HepG2 (cell line): ENCODE data around the gene CR1. TPM values are rescaled to one million over a fixed set of nuclear protein-coding genes. Genes with fewer than 3 reads are reported as not detected.

ENCODE experiments used
- ATAC-seq: fragments of 200-7000 bp; cut with Tn5 transposase; 3 replicates; pipeline ENCODE4 v1.9.1; 2020; ENCODE audit warnings: mild to moderate bottlenecking, moderate library complexity
- BruUV-seq: library from RNA; stranded (reverse); fragments of 400-500 nt; replicated peaks from 2 replicates; lab custom pipeline; 2021; lab: Mats Ljungman, UMichigan
- CTCF ChIA-PET: fragments of 300-600 bp; formaldehyde crosslinking; extraction: SDS; loops from one replicate; lab custom pipeline; 2021; ENCODE audit warnings: low total read pairs, inconsistent platforms, low intra/inter-chr PET ratio; lab: Yijun Ruan, JAX
- POLR2A ChIA-PET: fragments of 350-600 bp; sonication (Branson Sonifier 250); formaldehyde crosslinking; loops from one replicate; lab custom pipeline; 2020; ENCODE audit warnings: antibody characterized with exemption, inconsistent platforms; lab: Yijun Ruan, JAX
- DNase-seq: peaks from one replicate; pipeline ENCODE4 v3.0.0-alpha.2; 2015; ENCODE audit warnings: low spot score
- FAIRE-seq: peaks from 3 replicates; lab custom pipeline; 2011; peaks lifted over from hg19 to GRCh38; lab: Jason Lieb, UNC
- H2AFZ ChIP-seq: one replicate; pipeline ENCODE4 v1.6.1; 2011; ENCODE audit warnings: low read length, inconsistent platforms
- H3K27ac ChIP-seq: fragments of 300-600 bp; 3 replicates; pipeline ENCODE4 v1.8.0; 2011; ENCODE audit warnings: mixed run types, mild to moderate bottlenecking, mixed read lengths, low read length, inconsistent platforms; ENCODE audit not compliant: insufficient read depth; ENCODE audit errors: extremely low read length
- H3K27me3 ChIP-seq, 2 experiments: fragments of 200-600 bp in 1 of 2; 2 replicates in 1 of 2; 3 replicates in 1 of 2; pipeline versions ENCODE4 v1.6.0 to v1.8.0; 2011; ENCODE audit warnings: low read length in 2 of 2, mild to moderate bottlenecking in 2 of 2, moderate library complexity in 2 of 2, inconsistent platforms in 1 of 2; ENCODE audit not compliant: insufficient read depth in 2 of 2, control insufficient read depth in 1 of 2
- H3K36me3 ChIP-seq, 2 experiments: fragments of 200-600 bp in 1 of 2; replicated peaks in 1 of 2; 2 replicates in 1 of 2; 3 replicates in 1 of 2; pipeline versions ENCODE4 v1.5.1 to v1.8.0; 2011; ENCODE audit warnings: low read length in 2 of 2, inconsistent platforms in 1 of 2; ENCODE audit not compliant: insufficient read depth in 2 of 2, control insufficient read depth in 1 of 2
- H3K4me1 ChIP-seq: 2 replicates; pipeline ENCODE4 v1.5.1; 2012; ENCODE audit warnings: low read length, inconsistent platforms; ENCODE audit not compliant: insufficient read depth
- H3K4me2 ChIP-seq: 2 replicates; pipeline ENCODE4 v1.6.0; 2011; ENCODE audit warnings: low read depth, low read length, inconsistent platforms
- H3K4me3 ChIP-seq, 3 experiments: fragments of 200-600 bp in 1 of 3; sonication (generic), shearing (Covaris generic) in 1 of 3; replicated peaks in 1 of 3; 2 replicates each; pipeline ENCODE4 v1.5.1; 2011 to 2016; ENCODE audit warnings: low read length in 3 of 3, inconsistent platforms in 2 of 3, low read depth in 2 of 3, mild to moderate bottlenecking in 2 of 3, control low read depth in 1 of 3, mixed read lengths in 1 of 3; ENCODE audit not compliant: insufficient read depth in 1 of 3
- H3K79me2 ChIP-seq: one replicate; pipeline ENCODE4 v1.6.1; 2011; ENCODE audit warnings: low read length, inconsistent platforms; ENCODE audit not compliant: insufficient read depth
- H3K9ac ChIP-seq: 2 replicates; pipeline ENCODE4 v1.6.0; 2011; ENCODE audit warnings: mild to moderate bottlenecking, low read depth, low read length, inconsistent platforms; ENCODE audit not compliant: insufficient read depth
- H3K9me3 ChIP-seq: 2 replicates; pipeline ENCODE4 v1.5.1; 2012; ENCODE audit warnings: mild to moderate bottlenecking, low read length
- H4K20me1 ChIP-seq: 2 replicates; pipeline ENCODE4 v1.6.0; 2011; ENCODE audit warnings: inconsistent platforms, mild to moderate bottlenecking, low read length, moderate library complexity; ENCODE audit not compliant: insufficient read depth
- HHEX ChIP-seq: IDR thresholded peaks from 2 replicates; pipeline ENCODE4 v1.6.1; 2016; ENCODE audit warnings: control low read depth
- MAZ ChIP-seq, 2 experiments: sonication (generic) in 1 of 2; formaldehyde crosslinking in 1 of 2; IDR thresholded peaks; 2 replicates each; pipeline versions ENCODE4 v1.5.0 to v1.6.1; 2012 to 2020; ENCODE audit warnings: low read depth in 2 of 2, mild to moderate bottlenecking in 2 of 2, borderline replicate concordance in 1 of 2, improper control_type of control experiment in 1 of 2, low read length in 1 of 2, missing genetic modification reagents in 1 of 2, moderate library complexity in 1 of 2
- MLLT10 ChIP-seq: sonication (generic); formaldehyde crosslinking; IDR thresholded peaks from 2 replicates; pipeline ENCODE4 v1.4.0; 2020; ENCODE audit warnings: missing genetic modification reagents
- RBAK ChIP-seq: sonication (generic); formaldehyde crosslinking; IDR thresholded peaks from 2 replicates; pipeline ENCODE4 v1.5.1; 2020; ENCODE audit warnings: mild to moderate bottlenecking, missing genetic modification reagents
- U2AF2 ChIP-seq: fragments of 200-400 bp; formaldehyde crosslinking; IDR thresholded peaks from 2 replicates; pipeline ENCODE4 v1.6.1; 2017; ENCODE audit warnings: low read depth, mild to moderate bottlenecking, low read length
- ZBTB7A ChIP-seq: sonication (generic); formaldehyde crosslinking; IDR thresholded peaks from 2 replicates; pipeline ENCODE4 v1.8.0; 2022; ENCODE audit warnings: mild to moderate bottlenecking, missing genetic modification reagents
- ZNF121 ChIP-seq: sonication (generic); formaldehyde crosslinking; IDR thresholded peaks from 2 replicates; pipeline ENCODE4 v1.5.0; 2020; ENCODE audit warnings: mild to moderate bottlenecking, missing genetic modification reagents
- ZNF292 ChIP-seq: sonication (generic); formaldehyde crosslinking; IDR thresholded peaks from 2 replicates; pipeline ENCODE4 v1.8.1; 2022; ENCODE audit warnings: mild to moderate bottlenecking, low read depth, missing genetic modification reagents, borderline replicate concordance
- ZNF432 ChIP-seq: sonication (generic); formaldehyde crosslinking; IDR thresholded peaks from 2 replicates; pipeline ENCODE4 v1.5.0; 2020; ENCODE audit warnings: missing genetic modification reagents, mild to moderate bottlenecking, borderline replicate concordance
- ZNF460 ChIP-seq: sonication (generic); formaldehyde crosslinking; IDR thresholded peaks from 2 replicates; pipeline ENCODE4 v1.5.1; 2020; ENCODE audit warnings: missing genetic modification reagents, mild to moderate bottlenecking, borderline replicate concordance
- ZNF644 ChIP-seq: IDR thresholded peaks from 2 replicates; pipeline ENCODE4 v1.6.1; 2016; ENCODE audit warnings: low read depth
- ZNF780A ChIP-seq: sonication (generic); formaldehyde crosslinking; IDR thresholded peaks from 2 replicates; pipeline ENCODE4 v1.8.0; 2022; ENCODE audit warnings: mild to moderate bottlenecking, missing genetic modification reagents, moderate library complexity
- whole genome bisulfite sequencing: methylation state at CpG from one replicate; pipeline ENCODE4 v1.1.6; 2017; ENCODE audit warnings: low lambda C conversion rate; 5-methylcytosine and 5-hydroxymethylcytosine counted together
- in situ Hi-C: cut with HindIII; loops from 2 replicates; pipeline ENCODE4 v1.10.0; 2017; ENCODE audit warnings: low pct_unique_long_range_greater_than_20kb; ENCODE audit not compliant: extremely low pct_ligation_motif_present
- intact Hi-C: fragments of 100-400 bp; cut with micrococcal nuclease; formaldehyde crosslinking; loops from one replicate; pipeline ENCODE4 v1.10.0; 2022; ENCODE audit not compliant: unreplicated experiment
- polyA plus RNA-seq, 8 experiments: library from polyadenylated mRNA; depleted of rRNA in 3 of 8; stranded (reverse) in 7 of 8; unstranded in 1 of 8; fragments of >200 nt; fragmentation: Illumina TruSeq in 4 of 8; extraction: Trizol in 4 of 8; gene quantifications; 2 replicates each; pipeline versions ENCODE4 v1.2.1 to v1.2.3, GENCODE V29; 2011 to 2016; ENCODE audit warnings: low read depth in 4 of 8, missing spikeins in 1 of 8, mixed read lengths in 1 of 8; ENCODE audit not compliant: insufficient read depth in 1 of 8
- total RNA-seq, 5 experiments: library from RNA; depleted of rRNA; stranded (reverse); fragments of >200 nt; fragmentation: Illumina TruSeq; extraction: Trizol; gene quantifications; 2 replicates each; pipeline ENCODE4 v1.2.3, GENCODE V29; 2016; ENCODE audit warnings: low read depth in 1 of 5
- TF ChIP-seq, protein P1 (sequence below): sonication (generic); formaldehyde crosslinking; IDR thresholded peaks from 2 replicates; pipeline ENCODE4 v1.8.1; 2023; ENCODE audit warnings: mild to moderate bottlenecking, missing genetic modification reagents

The CR1 gene
- total and polyA plus RNA-seq, 2 of the 13 experiments (the other 11 are each of a cell fraction or from before 2014, with no cell fraction given) = not detected

DNA sequence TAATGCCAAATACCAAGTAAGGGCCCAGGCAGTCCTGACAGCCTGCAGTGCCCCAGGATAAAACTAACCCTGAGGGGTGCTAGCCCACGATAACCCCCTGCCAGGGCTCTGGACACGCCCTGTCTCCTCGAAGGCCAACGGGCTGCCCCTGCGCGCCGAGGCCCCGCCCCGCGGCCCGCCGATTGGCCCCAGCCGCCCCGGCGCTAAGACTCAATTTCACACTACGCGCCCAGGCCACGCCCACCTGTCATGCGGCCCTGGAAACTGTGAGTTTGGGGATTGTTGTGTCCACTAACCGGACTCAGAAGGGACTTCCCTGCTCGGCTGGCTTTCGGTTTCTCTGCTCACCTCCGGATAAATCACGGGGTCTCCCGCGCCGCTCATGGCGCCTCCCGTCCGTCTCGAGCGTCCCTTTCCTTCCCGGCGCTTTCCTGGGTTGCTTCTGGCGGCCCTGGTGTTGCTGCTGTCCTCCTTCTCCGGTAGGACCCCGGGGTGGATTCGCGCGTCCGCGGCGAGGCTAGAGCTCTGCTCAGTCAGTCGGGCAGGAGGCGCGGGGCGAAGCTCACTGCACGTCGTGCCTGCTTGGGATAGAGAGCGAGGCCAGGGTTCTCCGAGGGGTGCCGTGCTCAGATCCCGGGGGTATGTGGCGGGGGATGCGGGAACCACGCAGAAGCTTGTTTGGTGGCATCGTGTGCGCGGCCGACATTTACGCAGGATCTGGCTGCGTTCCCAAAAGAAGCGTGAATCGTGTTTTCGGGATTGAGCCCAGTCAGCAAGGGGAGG, 149.1 kb downstream of the CR1 start, which contains the start of gene CR1L:
Gene CR1L (plus strand): TSS at position 282 of the 783 bp plus-strand sequence. CDS start 101 bp downstream, at position 383.
- Histone ChIP-seq H3K27ac (no peak within 1 kb of the TSS), H3K9ac (no peak within 1 kb of the TSS), H3K4me1 (no peaks in the 10 kb centered on the region), H4K20me1 (no peaks in the 10 kb centered on the region), H3K4me3 (no peak within 1 kb of the TSS), H2AFZ (no peak within 1 kb of the TSS), H3K9me3 (no peaks in the 10 kb centered on the region), H3K36me3 (no peaks in the 10 kb centered on the region; a peak in 1 of 5 replicates), H3K27me3 (peaks cover 3% of the 10 kb centered on the region in 2 experiments; a peak in 2 of 5 replicates), H3K4me2 (no peak within 1 kb of the TSS), H3K79me2 (no peaks in the 10 kb centered on the region)
- intact Hi-C loops (no loop called here), in situ Hi-C loops (no loop called here)
- POLR2A ChIA-PET = no interaction called here
- no peak for TF ChIP-seq MLLT10 (CRISPR knock-in tag)
- TF ChIP-seq MAZ (IDR thresholded peaks at IDR 0.05; ENCODE audit: borderline replicate concordance, low read depth, low read length) = no peak
- no peak for TF ChIP-seq MAZ (CRISPR knock-in tag; IDR thresholded peaks at IDR 0.05; ENCODE audit: low read depth)
- TF ChIP-seq ZNF432 = no peak
- TF ChIP-seq ZNF644 (CRISPR knock-in tag) = no peak
- TF ChIP-seq U2AF2 = no peak
- TF ChIP-seq, protein P1, sequence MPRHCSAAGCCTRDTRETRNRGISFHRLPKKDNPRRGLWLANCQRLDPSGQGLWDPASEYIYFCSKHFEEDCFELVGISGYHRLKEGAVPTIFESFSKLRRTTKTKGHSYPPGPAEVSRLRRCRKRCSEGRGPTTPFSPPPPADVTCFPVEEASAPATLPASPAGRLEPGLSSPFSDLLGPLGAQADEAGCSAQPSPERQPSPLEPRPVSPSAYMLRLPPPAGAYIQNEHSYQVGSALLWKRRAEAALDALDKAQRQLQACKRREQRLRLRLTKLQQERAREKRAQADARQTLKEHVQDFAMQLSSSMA (CRISPR knock-in tag) = no peak
- TF ChIP-seq ZBTB7A (CRISPR knock-in tag) = no peak
- no peak for TF ChIP-seq ZNF292 (CRISPR knock-in tag)
- no peak for TF ChIP-seq ZNF460
- TF ChIP-seq HHEX (CRISPR knock-in tag) = no peak
- TF ChIP-seq ZNF780A (CRISPR knock-in tag) = no peak
- no peak for TF ChIP-seq RBAK (CRISPR knock-in tag)
- TF ChIP-seq ZNF121 (CRISPR knock-in tag) = no peak
- ATAC-seq = no peak
- no peak for FAIRE-seq
- DNase-seq = no peak
- CTCF ChIA-PET = no interaction called here
- WGBS = 86% methylated on average over 50 of the region's 65 CpGs
- BruUV-seq = no TSS peak
